Natural killer cell (primary cell): Measurements from ENCODE around the gene SLC44A5. TPM values are rescaled to one million over a fixed set of nuclear protein-coding genes. Genes with fewer than 3 reads are reported as not detected.

Source experiments
- ATAC-seq, 3 donors: fragments of 150-1000 bp in 2 of 3; fragments of 200-7000 bp in 1 of 3; cut with Tn5 transposase; 1 replicate in 1 of 3; 2 replicates in 2 of 3; pipeline ENCODE4 v1.10.0; 2021; ENCODE audit warnings: mild to moderate bottlenecking in 2 of 3, moderate library complexity in 2 of 3
- DNase-seq, 2 donors: peaks; one replicate each; pipeline versions ENCODE4 v3.0.0 to v3.0.0-alpha.2; 2013 to 2021; ENCODE audit warnings: mixed read lengths in 1 of 2
- H3K27ac ChIP-seq: one replicate; pipeline ENCODE4 v1.5.1; 2013; ENCODE audit warnings: mild to moderate bottlenecking, low read length
- H3K27me3 ChIP-seq: one replicate; pipeline ENCODE4 v1.6.1; 2013; ENCODE audit warnings: low read length; ENCODE audit not compliant: control insufficient read depth, insufficient read depth
- H3K36me3 ChIP-seq: one replicate; pipeline ENCODE4 v1.6.1; 2013; ENCODE audit warnings: low read length; ENCODE audit not compliant: control insufficient read depth, insufficient read depth
- H3K4me1 ChIP-seq: one replicate; pipeline ENCODE4 v1.6.1; 2013; ENCODE audit warnings: low read length; ENCODE audit not compliant: control insufficient read depth, insufficient read depth
- H3K4me3 ChIP-seq: one replicate; pipeline ENCODE4 v1.5.1; 2013; ENCODE audit warnings: low read length
- H3K9me3 ChIP-seq: one replicate; pipeline ENCODE4 v1.6.1; 2013; ENCODE audit warnings: low read length; ENCODE audit not compliant: control insufficient read depth, insufficient read depth
- H3K27ac Mint-ChIP-seq, 2 donors: one replicate each; pipeline ENCODE4 v1.8.0; 2022; ENCODE audit warnings: mild to moderate bottlenecking in 2 of 2, mixed read lengths in 2 of 2, moderate library complexity in 1 of 2
- H3K27me3 Mint-ChIP-seq, 2 donors: one replicate each; pipeline ENCODE4 v1.8.0; 2022; ENCODE audit warnings: low read depth in 2 of 2, mixed read lengths in 2 of 2
- H3K36me3 Mint-ChIP-seq: one replicate; pipeline ENCODE4 v1.8.0; 2022; ENCODE audit warnings: mixed read lengths
- H3K4me1 Mint-ChIP-seq, 2 donors: one replicate each; pipeline ENCODE4 v1.8.0; 2022; ENCODE audit warnings: mixed read lengths in 2 of 2
- H3K4me3 Mint-ChIP-seq: one replicate; pipeline ENCODE4 v1.8.0; 2022; ENCODE audit warnings: mild to moderate bottlenecking, moderate library complexity, mixed read lengths
- H3K9me3 Mint-ChIP-seq, 2 donors: one replicate each; pipeline ENCODE4 v1.8.0; 2022; ENCODE audit warnings: mixed read lengths in 2 of 2
- CTCF ChIP-seq: fragments of 200-600 bp; IDR thresholded peaks from one replicate; pipeline ENCODE4 v1.8.0; 2022; ENCODE audit warnings: antibody characterized with exemption
- WGBS: methylation state at CpG from one replicate; pipeline ENCODE4 v1.1.7; 2013; ENCODE audit warnings: missing lambda C conversion rate; ENCODE audit not compliant: insufficient coverage; 5-methylcytosine and 5-hydroxymethylcytosine counted together
- intact Hi-C: fragments of 100-400 bp; cut with micrococcal nuclease; formaldehyde crosslinking; loops from one replicate; pipeline ENCODE4 v1.14.2; 2022
- total RNA-seq, 4 donors: library from RNA; stranded (reverse); fragments of 120-200 nt in 1 of 4; gene quantifications; one replicate each; pipeline versions ENCODE4 v1.2.3 to v1.2.4, GENCODE V29; 2013 to 2022

The SLC44A5 gene
- total RNA-seq, 3 donors from 2014 or later (not counting 1 experiment from before 2014, with no cell fraction given), result 0.15 to 1.2 TPM; not detected in 1

- H3K36me3 ChIP-seq, result no peaks in the 10 kb centered on the region
- Mint-ChIP-seq H3K4me1 (no peaks in the 10 kb centered on the region), H3K4me3 (no peak overlapping the region)
Observed at GRCh38 chr1:75165264-75165663, 445.6 kb downstream of the SLC44A5 start.

GRCh38 chr1:75159154-75159553, 451.8 kb downstream of the SLC44A5 start:
- ATAC-seq, result no peak
- Mint-ChIP-seq H3K27ac (no peak overlapping the region), H3K4me1 (no peaks in the 10 kb centered on the region), H3K36me3 (peaks cover 13% of the 10 kb centered on the region), H3K9me3 (peaks cover 0 to 11% of the 10 kb centered on the region in 2 donors), H3K4me3 (no peak overlapping the region), H3K27me3 (no peaks in the 10 kb centered on the region)
- H3K27ac ChIP-seq, result no peak overlapping the region
- no peaks in the 10 kb centered on the region for H3K4me1 ChIP-seq
- no peak for DNase-seq
- no peaks in the 10 kb centered on the region for H3K36me3 ChIP-seq
- intact Hi-C loops, result no loop called here
- H3K9me3 ChIP-seq, result no peaks in the 10 kb centered on the region
- no peak for TF ChIP-seq CTCF
- WGBS, result 93% methylated on average over 2 of the region's 3 CpGs
- H3K4me3 ChIP-seq, result no peak overlapping the region
- no peaks in the 10 kb centered on the region for H3K27me3 ChIP-seq

More at GRCh38 chr1:75165264-75165663, 445.6 kb downstream of the SLC44A5 start:
- H3K9me3 Mint-ChIP-seq, result peaks cover 3 to 6% of the 10 kb centered on the region in 2 donors
- no peak overlapping the region for H3K27ac Mint-ChIP-seq
- H3K27ac ChIP-seq, result no peak overlapping the region
- no peaks in the 10 kb centered on the region for H3K9me3 ChIP-seq
- H3K4me3 ChIP-seq, result no peak overlapping the region
- no peaks in the 10 kb centered on the region for H3K27me3 Mint-ChIP-seq
- no peak for TF ChIP-seq CTCF
- intact Hi-C loops, result no loop called here
- H3K36me3 Mint-ChIP-seq, result no peaks in the 10 kb centered on the region
- H3K27me3 ChIP-seq, result no peaks in the 10 kb centered on the region
- H3K4me1 ChIP-seq, result no peaks in the 10 kb centered on the region
- DNase-seq (no peak), ATAC-seq (no peak)

Other genes starting within 250 kb of the SLC44A5 start
- gene ACADM, start 113.6 kb upstream of the SLC44A5 start, total RNA-seq, result 10 to 100 TPM; 15.2 to 20.9 (median 17.7) TPM
- gene RABGGTB, start 175.1 kb upstream of the SLC44A5 start, total RNA-seq, result 100 to 1,000 TPM in 2 of 3 donors, 10 to 100 TPM in 1; 100.0 to 120 (median 118) TPM
- gene MSH4, start 185.8 kb upstream of the SLC44A5 start, total RNA-seq, result under 1 TPM; 0.45 to 0.61 (median 0.52) TPM